C4-2B (cell line): ENCODE measurements around the gene GABRR1.

Experiments
- H3K27ac ChIP-seq: fragments of 450-650 bp; 2 replicates; pipeline ENCODE4 v1.5.1; 2017
- CTCF ChIP-seq: fragments of 450-650 bp; conservative IDR thresholded peaks from 2 replicates; pipeline ENCODE4 v1.5.1; 2017; ENCODE audit warnings: mild to moderate bottlenecking
- ZFX ChIP-seq: fragments of 450-650 bp; IDR thresholded peaks from 2 replicates; pipeline ENCODE4 v1.6.1; 2017

GABRR1 gene

GRCh38 chr6:89187504-89187903, 29.7 kb downstream of the GABRR1 start:
- no peak for TF ChIP-seq CTCF
- TF ChIP-seq ZFX: no peak

GRCh38 chr6:89186762-89187161, 30.4 kb downstream of the GABRR1 start:
- TF ChIP-seq CTCF (no peak), ZFX (no peak)
- no peak overlapping the region for H3K27ac ChIP-seq

More at GRCh38 chr6:89187504-89187903, 29.7 kb downstream of the GABRR1 start:
- no peak overlapping the region for H3K27ac ChIP-seq

- no peak overlapping the region for H3K27ac ChIP-seq
- no peak for TF ChIP-seq CTCF
- TF ChIP-seq ZFX: no peak
Measured at GRCh38 chr6:89184344-89184743, 32.8 kb downstream of the GABRR1 start.

- H3K27ac ChIP-seq: no peak overlapping the region
- no peak for TF ChIP-seq ZFX
- TF ChIP-seq CTCF: no peak
Measured at GRCh38 chr6:89183294-89183693, 33.9 kb downstream of the GABRR1 start.

- TF ChIP-seq CTCF (no peak), ZFX (no peak)
- no peak overlapping the region for H3K27ac ChIP-seq
Measured at GRCh38 chr6:89180971-89181370, 36.2 kb downstream of the GABRR1 start.

- no peak for TF ChIP-seq CTCF
- no peak for TF ChIP-seq ZFX
- H3K27ac ChIP-seq: no peak overlapping the region
Measured at GRCh38 chr6:89180112-89180511, 37.0 kb downstream of the GABRR1 start.

- no peak overlapping the region for H3K27ac ChIP-seq
- TF ChIP-seq ZFX (no peak), CTCF (no peak)
Measured at GRCh38 chr6:89173634-89174033, 43.5 kb downstream of the GABRR1 start.
